Duodenal mucosa (tissue), 2 donors: Measurements from ENCODE around the gene SMIM24.
A peak's percentile ranks its signal among the peaks of the same experiment; 100 is the strongest.

Experiments
- H3K27ac ChIP-seq: one replicate; pipeline ENCODE4 v1.7.0; 2013; ENCODE audit warnings: low read depth, low read length
- H3K27me3 ChIP-seq, 2 donors: one replicate each; pipeline ENCODE4 v1.7.0; 2013; ENCODE audit warnings: low read length in 2 of 2, control low read depth in 1 of 2; ENCODE audit not compliant: insufficient read depth in 2 of 2, control insufficient read depth in 1 of 2
- H3K36me3 ChIP-seq, 2 donors: one replicate each; pipeline ENCODE4 v1.7.0; 2013; ENCODE audit warnings: low read length in 2 of 2, control low read depth in 1 of 2; ENCODE audit not compliant: insufficient read depth in 2 of 2, control insufficient read depth in 1 of 2
- H3K4me1 ChIP-seq, 2 donors: one replicate each; pipeline ENCODE4 v1.7.0; 2013; ENCODE audit warnings: low read length in 2 of 2, control low read depth in 1 of 2; ENCODE audit not compliant: insufficient read depth in 2 of 2, control insufficient read depth in 1 of 2
- H3K4me3 ChIP-seq, 2 donors: one replicate each; pipeline ENCODE4 v1.7.0; 2013; ENCODE audit warnings: low read length in 2 of 2, low read depth in 1 of 2
- H3K9ac ChIP-seq, 2 donors: one replicate each; pipeline ENCODE4 v1.7.0; 2013; ENCODE audit warnings: low read length in 2 of 2, low read depth in 1 of 2
- H3K9me3 ChIP-seq, 2 donors: one replicate each; pipeline ENCODE4 v1.7.0; 2013; ENCODE audit warnings: low read length in 2 of 2, control low read depth in 1 of 2; ENCODE audit not compliant: control insufficient read depth in 1 of 2

Gene SMIM24

GRCh38 chr19:3474010-3474409 is 6.3 kb downstream of the SMIM24 start:
- peaks cover 8 to 37% of the 10 kb centered on the region in 2 donors for H3K36me3 ChIP-seq
- H3K9me3 ChIP-seq, result no peaks in the 10 kb centered on the region
- H3K4me3 ChIP-seq, result peak overlapping the region; percentile 43 to 46
- H3K27ac ChIP-seq, result no peak overlapping the region
- peaks cover 17 to 40% of the 10 kb centered on the region in 2 donors for H3K4me1 ChIP-seq
- H3K9ac ChIP-seq, result peak overlapping the region in 1 of 2 donors; percentile 51
- H3K27me3 ChIP-seq, result no peaks in the 10 kb centered on the region

- peaks cover 0 to 3% of the 10 kb centered on the region in 2 donors for H3K9me3 ChIP-seq
Measured at GRCh38 chr19:3471954-3472655, 8.2 kb downstream of the SMIM24 start.

GRCh38 chr19:3470500-3471128 is 9.7 kb downstream of the SMIM24 start:
- H3K9me3 ChIP-seq, result peaks cover 0 to 3% of the 10 kb centered on the region in 2 donors
- H3K36me3 ChIP-seq, result peaks cover 0 to 12% of the 10 kb centered on the region in 2 donors
- H3K4me3 ChIP-seq, result no peak overlapping the region
- no peak overlapping the region for H3K9ac ChIP-seq
- H3K4me1 ChIP-seq, result peaks cover 17 to 32% of the 10 kb centered on the region in 2 donors
- no peak overlapping the region for H3K27ac ChIP-seq
- no peaks in the 10 kb centered on the region for H3K27me3 ChIP-seq

More at GRCh38 chr19:3471954-3472655, 8.2 kb downstream of the SMIM24 start:
- peaks cover 17 to 37% of the 10 kb centered on the region in 2 donors for H3K4me1 ChIP-seq
- peaks cover 8 to 25% of the 10 kb centered on the region in 2 donors for H3K36me3 ChIP-seq
- H3K27me3 ChIP-seq, result no peaks in the 10 kb centered on the region
- no peak overlapping the region for H3K4me3 ChIP-seq
- H3K27ac ChIP-seq, result no peak overlapping the region
- H3K9ac ChIP-seq, result no peak overlapping the region

- Histone ChIP-seq H3K27ac (no peak overlapping the region), H3K9me3 (peaks cover 0 to 3% of the 10 kb centered on the region in 2 donors), H3K4me1 (peaks cover 13 to 25% of the 10 kb centered on the region in 2 donors), H3K4me3 (no peak overlapping the region), H3K9ac (no peak overlapping the region), H3K36me3 (peaks cover 0 to 5% of the 10 kb centered on the region in 2 donors), H3K27me3 (no peaks in the 10 kb centered on the region)
Measured at GRCh38 chr19:3469638-3470499, 10.5 kb downstream of the SMIM24 start.

GRCh38 chr19:3468211-3468610 is 12.1 kb downstream of the SMIM24 start:
- peaks cover 0 to 3% of the 10 kb centered on the region in 2 donors for H3K9me3 ChIP-seq
- no peak overlapping the region for H3K9ac ChIP-seq
- H3K4me1 ChIP-seq, result peaks cover 0 to 11% of the 10 kb centered on the region in 2 donors
- H3K36me3 ChIP-seq, result no peaks in the 10 kb centered on the region
- no peak overlapping the region for H3K4me3 ChIP-seq
- H3K27me3 ChIP-seq, result no peaks in the 10 kb centered on the region
- no peak overlapping the region for H3K27ac ChIP-seq

- Histone ChIP-seq H3K27ac (no peak overlapping the region), H3K4me3 (no peak overlapping the region), H3K36me3 (no peaks in the 10 kb centered on the region), H3K27me3 (no peaks in the 10 kb centered on the region), H3K9me3 (peaks cover 0 to 3% of the 10 kb centered on the region in 2 donors), H3K9ac (no peak overlapping the region), H3K4me1 (peaks cover 0 to 8% of the 10 kb centered on the region in 2 donors)
Measured at GRCh38 chr19:3467437-3468198, 12.7 kb downstream of the SMIM24 start.

- H3K36me3 ChIP-seq, result no peaks in the 10 kb centered on the region
- no peaks in the 10 kb centered on the region for H3K4me1 ChIP-seq
- H3K27me3 ChIP-seq, result no peaks in the 10 kb centered on the region
- H3K4me3 ChIP-seq, result no peak overlapping the region
- no peak overlapping the region for H3K27ac ChIP-seq
- H3K9me3 ChIP-seq, result peaks cover 0 to 3% of the 10 kb centered on the region in 2 donors
- no peak overlapping the region for H3K9ac ChIP-seq
Measured at GRCh38 chr19:3466635-3467034, 13.7 kb downstream of the SMIM24 start.

GRCh38 chr19:3465552-3465951 is 14.8 kb downstream of the SMIM24 start:
- Histone ChIP-seq H3K4me3 (no peak overlapping the region), H3K9me3 (peaks cover 0 to 3% of the 10 kb centered on the region in 2 donors), H3K27me3 (no peaks in the 10 kb centered on the region), H3K27ac (no peak overlapping the region), H3K4me1 (no peaks in the 10 kb centered on the region), H3K9ac (no peak overlapping the region), H3K36me3 (no peaks in the 10 kb centered on the region)

- no peaks in the 10 kb centered on the region for H3K36me3 ChIP-seq
- no peaks in the 10 kb centered on the region for H3K4me1 ChIP-seq
- no peak overlapping the region for H3K4me3 ChIP-seq
- H3K27me3 ChIP-seq, result no peaks in the 10 kb centered on the region
- H3K9ac ChIP-seq, result no peak overlapping the region
- H3K27ac ChIP-seq, result no peak overlapping the region
- H3K9me3 ChIP-seq, result peaks cover 0 to 3% of the 10 kb centered on the region in 2 donors
Measured at GRCh38 chr19:3464587-3465235, 15.6 kb downstream of the SMIM24 start.
